SK-N-SH treated with all-trans-retinoic acid at 6 μM for 48 hours (cell line): ENCODE results near the gene LCORL.

ENCODE experiments used
- ATAC-seq: fragments of 200-7000 bp; cut with Tn5 transposase; 3 replicates; pipeline ENCODE4 v1.9.1; 2020; ENCODE audit warnings: mild to moderate bottlenecking, moderate library complexity
- BACH2 ChIP-seq: fragments of 250-450 bp; sonication (Bioruptor Pico); IDR thresholded peaks from 2 replicates; pipeline ENCODE4 v1.9.0; 2021; ENCODE audit warnings: mild to moderate bottlenecking, borderline replicate concordance
- CREB5 ChIP-seq: fragments of 250-450 bp; sonication (Bioruptor Pico); IDR thresholded peaks from 2 replicates; pipeline ENCODE4 v1.5.1; 2020; ENCODE audit warnings: low read depth, mild to moderate bottlenecking, moderate library complexity
- CSDC2 ChIP-seq: fragments of 250-450 bp; sonication (Bioruptor Pico); IDR thresholded peaks from 2 replicates; pipeline ENCODE4 v1.5.0; 2020; ENCODE audit warnings: mild to moderate bottlenecking, moderate library complexity
- CSRNP3 ChIP-seq: fragments of 250-450 bp; sonication (Bioruptor Pico); IDR thresholded peaks from 2 replicates; pipeline ENCODE4 v1.5.1; 2021; ENCODE audit warnings: mild to moderate bottlenecking, moderate library complexity
- ESRRG ChIP-seq: fragments of 250-450 bp; sonication (Bioruptor Pico); IDR thresholded peaks from 2 replicates; pipeline ENCODE4 v1.6.1; 2021; ENCODE audit warnings: mild to moderate bottlenecking
- GLIS3 ChIP-seq: fragments of 250-450 bp; sonication (Bioruptor Pico); IDR thresholded peaks from 2 replicates; pipeline ENCODE4 v1.5.0; 2020; ENCODE audit warnings: mild to moderate bottlenecking, moderate library complexity
- ISL1 ChIP-seq: fragments of 250-450 bp; sonication (Bioruptor Pico); IDR thresholded peaks from 2 replicates; pipeline ENCODE4 v2.1.2; 2022; ENCODE audit warnings: mild to moderate bottlenecking, moderate library complexity
- OSR1 ChIP-seq: fragments of 250-450 bp; sonication (Bioruptor Pico); IDR thresholded peaks from 2 replicates; pipeline ENCODE4 v1.8.0; 2022; ENCODE audit warnings: moderate library complexity, mild to moderate bottlenecking, inconsistent platforms
- PATZ1 ChIP-seq: fragments of 250-450 bp; sonication (Bioruptor Pico); IDR thresholded peaks from 2 replicates; pipeline ENCODE4 v1.8.0; 2020; ENCODE audit warnings: mild to moderate bottlenecking, moderate library complexity, borderline replicate concordance
- POU6F1 ChIP-seq: fragments of 250-450 bp; sonication (Bioruptor Pico); IDR thresholded peaks from 2 replicates; pipeline ENCODE4 v1.8.0; 2021; ENCODE audit warnings: low read depth, mild to moderate bottlenecking, moderate library complexity, borderline replicate concordance
- PPARA ChIP-seq: fragments of 250-450 bp; sonication (Bioruptor Pico); IDR thresholded peaks from 2 replicates; pipeline ENCODE4 v1.5.0; 2020; ENCODE audit warnings: mild to moderate bottlenecking, borderline replicate concordance
- RARB ChIP-seq: fragments of 250-450 bp; sonication (Bioruptor Pico); IDR thresholded peaks from 2 replicates; pipeline ENCODE4 v1.8.0; 2021; ENCODE audit warnings: mild to moderate bottlenecking, moderate library complexity
- SNAI2 ChIP-seq: fragments of 250-450 bp; sonication (Bioruptor Pico); IDR thresholded peaks from 2 replicates; pipeline ENCODE4 v1.5.0; 2020; ENCODE audit warnings: mild to moderate bottlenecking, moderate library complexity
- TCF4 ChIP-seq: fragments of 250-450 bp; sonication (Bioruptor Pico); IDR thresholded peaks from 2 replicates; pipeline ENCODE4 v1.8.0; 2021; ENCODE audit warnings: mild to moderate bottlenecking, moderate library complexity, borderline replicate concordance
- TOX ChIP-seq: fragments of 250-450 bp; sonication (Bioruptor Pico); IDR thresholded peaks from 2 replicates; pipeline ENCODE4 v1.8.0; 2021; ENCODE audit warnings: mild to moderate bottlenecking, moderate library complexity, borderline replicate concordance
- TSHZ2 ChIP-seq: fragments of 250-450 bp; sonication (Bioruptor Pico); IDR thresholded peaks from 2 replicates; pipeline ENCODE4 v1.5.0; 2020; ENCODE audit warnings: mild to moderate bottlenecking, moderate library complexity
- ZC3H10 ChIP-seq: fragments of 250-450 bp; sonication (Bioruptor Pico); IDR thresholded peaks from 2 replicates; pipeline ENCODE4 v1.5.1; 2021; ENCODE audit warnings: mild to moderate bottlenecking, moderate library complexity
- ZFP3 ChIP-seq: fragments of 250-450 bp; sonication (Bioruptor Pico); IDR thresholded peaks from 2 replicates; pipeline ENCODE4 v1.5.0; 2020; ENCODE audit warnings: mild to moderate bottlenecking, moderate library complexity
- ZNF565 ChIP-seq: fragments of 450-650 bp; formaldehyde crosslinking; conservative IDR thresholded peaks from 2 replicates; pipeline ENCODE4 v1.5.0; 2020; ENCODE audit warnings: low read depth, mild to moderate bottlenecking, moderate library complexity
- ZNF70 ChIP-seq: fragments of 450-650 bp; formaldehyde crosslinking; IDR thresholded peaks from 2 replicates; pipeline ENCODE4 v1.5.0; 2020; ENCODE audit warnings: mild to moderate bottlenecking, moderate library complexity
- ZNF8 ChIP-seq: fragments of 450-650 bp; formaldehyde crosslinking; IDR thresholded peaks from 2 replicates; pipeline ENCODE4 v1.5.0; 2020; ENCODE audit warnings: mild to moderate bottlenecking, moderate library complexity

LCORL gene

GRCh38 chr4:18021720-18022571, at the start of gene LCORL:
Gene LCORL, minus strand, starts transcription at chr4:18021755. Its CDS starts 4 bp downstream, at chr4:18021751.
- no peak for TF ChIP-seq CSRNP3 (CRISPR knock-in tag)
- peak; percentile 74 for TF ChIP-seq TSHZ2 (CRISPR knock-in tag)
- no peak for TF ChIP-seq OSR1 (CRISPR knock-in tag)
- no peak for TF ChIP-seq ZNF565 (CRISPR knock-in tag)
- peak; percentile 69; the same call in 1 of the 2 replicates for TF ChIP-seq PATZ1 (CRISPR knock-in tag)
- TF ChIP-seq BACH2, result no peak
- TF ChIP-seq ESRRG (CRISPR knock-in tag), result no peak
- TF ChIP-seq, all 23 proteins: peak for 2
- peak; percentile 93 for ATAC-seq

- TF ChIP-seq TOX (CRISPR knock-in tag) (no peak), TCF4 (no peak), ZC3H10 (CRISPR knock-in tag) (no peak), ZNF8 (CRISPR knock-in tag) (no peak), CREB5 (CRISPR knock-in tag) (no peak), GLIS3 (CRISPR knock-in tag) (no peak), ISL1 (no peak)
- no peak for ATAC-seq
These were observed 48.3 kb upstream of the LCORL start for GRCh38 chr4:18069810-18070209.

- TF ChIP-seq ZNF565 (CRISPR knock-in tag) (no peak), RARB (CRISPR knock-in tag) (no peak), OSR1 (CRISPR knock-in tag) (no peak), ZFP3 (CRISPR knock-in tag) (no peak), SNAI2 (no peak), ZNF70 (no peak), ZC3H10 (CRISPR knock-in tag) (no peak), BACH2 (no peak), ZNF8 (CRISPR knock-in tag) (no peak), PPARA (CRISPR knock-in tag) (no peak)
- TF ChIP-seq, all 23 proteins: peak for 0
- no peak for ATAC-seq
These were observed 45.5 kb upstream of the LCORL start for GRCh38 chr4:18067031-18067430.

- no peak for TF ChIP-seq SNAI2
- no peak for TF ChIP-seq ZNF70
- no peak for TF ChIP-seq CSDC2 (CRISPR knock-in tag)
- no peak for TF ChIP-seq ISL1
- no peak for TF ChIP-seq ZC3H10 (CRISPR knock-in tag)
- TF ChIP-seq OSR1 (CRISPR knock-in tag), result no peak
- no peak for TF ChIP-seq PATZ1 (CRISPR knock-in tag)
- TF ChIP-seq ZNF8 (CRISPR knock-in tag), result no peak
- no peak for TF ChIP-seq POU6F1 (CRISPR knock-in tag)
- ATAC-seq, result no peak
These were observed 41.5 kb upstream of the LCORL start for GRCh38 chr4:18063079-18063478.
